Stimulated activated CD8-positive, alpha-beta memory T cell treated with anti-CD3 and anti-CD28 coated beads, Interleukin-2, amount 100 ng/mL, for 1 hour (primary cell): ENCODE data around the gene WASHC2C.
"Not testable (repeated sequence)": the region's sequence is repeated elsewhere in the genome, so short reads cannot be mapped to it uniquely, and the experiment has no call there.

Experiments
- DNase-seq, 2 donors: peaks; one replicate each; pipeline ENCODE4 v3.0.0-alpha.2; 2020; ENCODE audit warnings: low read depth in 2 of 2

The WASHC2C gene, protein sequence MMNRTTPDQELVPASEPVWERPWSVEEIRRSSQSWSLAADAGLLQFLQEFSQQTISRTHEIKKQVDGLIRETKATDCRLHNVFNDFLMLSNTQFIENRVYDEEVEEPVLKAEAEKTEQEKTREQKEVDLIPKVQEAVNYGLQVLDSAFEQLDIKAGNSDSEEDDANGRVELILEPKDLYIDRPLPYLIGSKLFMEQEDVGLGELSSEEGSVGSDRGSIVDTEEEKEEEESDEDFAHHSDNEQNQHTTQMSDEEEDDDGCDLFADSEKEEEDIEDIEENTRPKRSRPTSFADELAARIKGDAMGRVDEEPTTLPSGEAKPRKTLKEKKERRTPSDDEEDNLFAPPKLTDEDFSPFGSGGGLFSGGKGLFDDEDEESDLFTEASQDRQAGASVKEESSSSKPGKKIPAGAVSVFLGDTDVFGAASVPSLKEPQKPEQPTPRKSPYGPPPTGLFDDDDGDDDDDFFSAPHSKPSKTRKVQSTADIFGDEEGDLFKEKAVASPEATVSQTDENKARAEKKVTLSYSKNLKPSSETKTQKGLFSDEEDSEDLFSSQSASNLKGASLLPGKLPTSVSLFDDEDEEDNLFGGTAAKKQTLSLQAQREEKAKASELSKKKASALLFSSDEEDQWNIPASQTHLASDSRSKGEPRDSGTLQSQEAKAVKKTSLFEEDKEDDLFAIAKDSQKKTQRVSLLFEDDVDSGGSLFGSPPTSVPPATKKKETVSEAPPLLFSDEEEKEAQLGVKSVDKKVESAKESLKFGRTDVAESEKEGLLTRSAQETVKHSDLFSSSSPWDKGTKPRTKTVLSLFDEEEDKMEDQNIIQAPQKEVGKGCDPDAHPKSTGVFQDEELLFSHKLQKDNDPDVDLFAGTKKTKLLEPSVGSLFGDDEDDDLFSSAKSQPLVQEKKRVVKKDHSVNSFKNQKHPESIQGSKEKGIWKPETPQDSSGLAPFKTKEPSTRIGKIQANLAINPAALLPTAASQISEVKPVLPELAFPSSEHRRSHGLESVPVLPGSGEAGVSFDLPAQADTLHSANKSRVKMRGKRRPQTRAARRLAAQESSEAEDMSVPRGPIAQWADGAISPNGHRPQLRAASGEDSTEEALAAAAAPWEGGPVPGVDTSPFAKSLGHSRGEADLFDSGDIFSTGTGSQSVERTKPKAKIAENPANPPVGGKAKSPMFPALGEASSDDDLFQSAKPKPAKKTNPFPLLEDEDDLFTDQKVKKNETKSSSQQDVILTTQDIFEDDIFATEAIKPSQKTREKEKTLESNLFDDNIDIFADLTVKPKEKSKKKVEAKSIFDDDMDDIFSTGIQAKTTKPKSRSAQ (N-terminal part only)

DNA sequence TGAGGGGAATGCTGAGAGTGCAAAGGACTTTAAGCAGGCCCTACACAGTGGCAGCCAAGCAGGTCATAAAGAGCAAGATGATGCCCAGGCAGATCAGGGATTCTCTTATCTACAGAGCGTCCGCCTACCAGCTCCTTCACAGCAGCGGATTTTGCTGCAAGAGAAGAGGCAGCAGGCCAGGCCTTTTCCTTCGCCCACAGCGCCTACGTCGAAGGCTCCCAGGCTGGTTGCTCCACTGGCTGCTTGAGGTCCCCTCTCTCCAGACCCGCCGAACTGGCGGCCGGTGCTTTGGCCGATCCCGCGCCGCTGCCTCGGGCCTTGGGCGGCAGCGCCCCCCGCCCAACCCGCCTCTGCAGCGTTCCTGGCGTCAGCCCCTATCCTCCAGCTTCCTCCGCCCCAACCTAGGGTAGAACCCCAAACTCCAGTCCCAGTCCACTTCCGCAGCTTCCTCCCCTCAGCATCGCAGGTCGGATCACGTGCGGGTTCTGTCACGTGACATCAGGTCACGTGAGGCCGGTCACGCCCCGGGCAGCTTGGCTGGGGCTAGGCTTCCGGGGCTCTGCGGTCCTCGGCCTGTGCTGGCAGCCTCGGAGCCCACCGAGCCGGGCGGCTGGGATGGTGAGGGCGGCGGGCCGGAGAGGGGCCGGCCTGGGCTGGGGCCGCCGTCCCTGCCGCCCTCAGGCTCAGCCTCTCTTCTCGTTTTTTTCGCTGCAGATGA lies at the start of gene WASHC2C:
TSS of gene WASHC2C (plus strand) at position 564 of the 718 bp plus-strand sequence. CDS start at position 616, 52 bp downstream.
- DNase-seq = peak; percentile 87 to 97

DNA sequence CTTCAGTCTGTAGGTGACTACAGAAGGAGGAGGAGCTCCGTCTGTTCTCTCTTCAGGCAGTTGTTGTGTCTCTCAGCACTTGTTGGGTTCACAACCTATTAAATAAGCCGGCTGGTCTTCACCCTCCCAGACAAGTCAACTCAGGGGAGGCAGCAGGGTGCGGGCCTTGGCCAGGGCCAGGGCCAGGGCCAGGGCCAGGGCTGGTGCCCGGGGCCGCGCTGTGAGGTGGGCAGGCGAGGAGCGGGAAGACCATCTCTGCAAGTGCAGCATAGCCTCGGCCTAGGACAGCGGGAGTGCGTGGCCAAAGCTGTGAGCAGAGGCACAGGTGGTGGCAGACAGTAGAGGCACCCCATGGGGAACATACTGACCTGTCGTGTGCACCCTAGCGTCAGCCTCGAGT lies 48.6 kb upstream of the WASHC2C start:
- not testable (repeated sequence) for DNase-seq

- not testable (repeated sequence) for DNase-seq
Observed at GRCh38 chr10:45710200-45710796, 16.8 kb upstream of the WASHC2C start.

GRCh38 chr10:45711223-45711622 lies 15.8 kb upstream of the WASHC2C start:
- not testable (repeated sequence) for DNase-seq

DNA sequence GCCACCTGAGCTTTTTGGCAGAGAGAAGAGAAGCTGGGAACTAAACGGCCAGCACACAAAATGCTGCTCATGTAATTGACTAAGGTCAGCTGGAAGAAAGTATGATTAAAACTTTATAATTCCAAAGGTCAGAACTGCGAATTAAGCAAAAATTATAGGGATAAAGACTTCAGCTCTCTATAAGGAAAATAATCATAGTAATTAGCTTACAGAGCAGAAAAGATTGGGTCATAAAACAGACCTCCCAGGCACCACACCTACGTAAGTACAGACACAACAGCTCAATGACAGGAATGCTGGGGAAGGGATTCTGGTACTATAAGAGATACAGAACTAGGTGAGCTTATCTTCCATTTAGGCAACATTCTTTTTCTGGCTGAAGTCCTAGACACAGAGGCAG lies 10.0 kb upstream of the WASHC2C start:
- DNase-seq = not testable (repeated sequence)

DNA sequence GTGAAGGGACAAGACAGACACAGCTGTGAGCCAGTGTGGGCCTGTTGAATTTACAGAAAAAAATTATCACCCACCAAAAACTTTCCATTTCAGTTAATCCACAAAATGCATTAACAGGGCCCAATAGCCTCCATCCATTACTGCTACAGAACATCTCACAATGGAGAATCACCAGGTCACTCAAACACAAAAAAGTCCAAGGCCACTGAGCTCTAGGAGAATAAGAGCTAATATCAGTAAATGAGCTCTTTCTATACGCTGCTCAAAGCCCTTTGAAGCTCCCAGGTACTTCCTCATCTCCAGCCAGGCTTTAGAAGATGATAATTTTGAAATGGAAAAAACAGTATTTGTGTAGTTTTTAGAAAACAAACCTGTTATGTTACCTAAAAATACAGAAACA lies 9.4 kb upstream of the WASHC2C start:
- not testable (repeated sequence) for DNase-seq

DNA sequence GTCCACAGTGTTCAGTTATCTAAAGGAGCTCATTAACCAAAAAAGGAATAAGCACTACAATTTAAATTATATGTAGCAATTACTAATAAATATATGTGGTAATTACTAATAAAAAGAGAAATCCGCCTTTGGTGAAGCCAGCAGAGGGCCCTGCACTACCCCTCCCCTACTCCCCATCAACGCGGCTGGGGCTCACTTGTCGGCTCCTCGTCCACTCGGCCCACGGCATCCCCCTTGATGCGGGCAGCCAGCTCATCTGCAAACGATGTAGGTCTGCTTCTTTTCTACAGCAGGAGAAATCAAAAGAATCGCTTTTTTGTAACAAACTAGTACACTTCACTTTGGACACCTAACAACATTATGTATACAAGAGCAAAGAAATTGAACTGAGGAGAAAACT lies 5.6 kb upstream of the WASHC2C start:
- DNase-seq = not testable (repeated sequence)

DNA sequence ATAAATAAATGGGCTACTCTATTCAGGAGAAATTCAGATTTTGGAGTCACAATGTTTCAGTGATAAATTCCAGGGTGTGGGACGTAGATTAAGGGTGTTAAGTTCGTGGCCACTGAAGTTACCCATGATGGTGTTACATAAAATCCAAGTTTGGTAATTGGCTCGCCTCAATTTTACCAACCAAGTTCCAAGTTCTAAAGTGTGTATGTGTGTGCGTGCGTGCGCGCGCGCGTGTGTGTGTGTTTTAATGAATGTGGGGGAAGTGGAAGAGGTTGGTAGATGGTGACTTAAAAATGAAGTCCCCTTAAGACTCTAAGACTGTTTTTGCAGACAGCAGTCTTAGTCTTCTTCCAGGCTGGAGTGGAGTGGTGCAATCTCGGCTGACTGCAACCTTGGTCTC lies 3.2 kb upstream of the WASHC2C start:
- DNase-seq = not testable (repeated sequence)

DNA sequence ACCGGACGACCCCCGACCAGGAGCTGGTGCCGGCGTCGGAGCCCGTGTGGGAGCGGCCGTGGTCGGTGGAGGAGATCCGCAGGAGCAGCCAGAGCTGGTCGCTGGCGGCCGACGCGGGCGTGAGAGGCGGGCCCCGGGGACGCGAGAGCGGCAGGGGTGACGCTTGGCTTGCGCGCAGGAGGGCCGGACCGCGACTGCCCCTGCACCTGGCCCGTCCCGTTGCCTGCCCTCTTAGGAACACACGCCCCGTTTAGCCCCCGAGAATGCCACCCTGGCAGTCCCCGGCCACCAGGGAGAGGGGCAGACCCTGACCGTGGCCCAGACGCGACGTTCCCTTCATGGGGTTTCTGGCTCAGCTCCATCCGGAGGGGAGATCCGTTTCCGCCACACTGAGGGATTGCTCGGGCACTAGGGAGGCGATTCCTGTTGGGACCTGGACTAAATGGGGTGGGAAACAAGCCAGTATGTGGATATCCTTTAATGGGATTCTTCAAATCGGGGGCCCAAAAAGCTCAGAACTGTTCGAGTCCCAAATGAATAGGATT lies 427 bp downstream of the WASHC2C start:
- DNase-seq = not testable (repeated sequence)

GRCh38 chr10:45734449-45734848 lies 7.4 kb downstream of the WASHC2C start:
- DNase-seq = not testable (repeated sequence)

GRCh38 chr10:45734867-45735266 lies 7.8 kb downstream of the WASHC2C start:
- DNase-seq = not testable (repeated sequence)

- DNase-seq = not testable (repeated sequence)
Observed at GRCh38 chr10:45741559-45741958, 14.5 kb downstream of the WASHC2C start.

DNA sequence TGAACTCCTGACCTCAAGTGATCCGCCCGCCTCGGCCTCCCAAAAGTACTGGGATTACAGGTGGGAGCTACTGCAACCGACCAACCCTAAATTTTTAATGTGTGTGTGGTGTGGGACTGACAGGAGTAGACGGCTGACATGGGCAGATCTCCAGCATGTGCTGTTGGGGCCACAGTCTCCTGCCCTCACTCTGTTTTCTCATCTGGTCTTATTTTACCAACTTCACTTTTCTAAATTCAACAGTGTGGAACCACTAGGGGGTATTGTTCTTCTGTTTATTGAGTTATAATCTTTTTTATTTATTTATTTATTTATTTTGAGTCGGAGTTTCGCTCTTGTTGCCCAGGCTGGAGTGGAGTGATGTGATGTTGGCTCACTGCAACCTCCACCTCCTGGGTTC lies 14.9 kb downstream of the WASHC2C start:
- not testable (repeated sequence) for DNase-seq

DNA sequence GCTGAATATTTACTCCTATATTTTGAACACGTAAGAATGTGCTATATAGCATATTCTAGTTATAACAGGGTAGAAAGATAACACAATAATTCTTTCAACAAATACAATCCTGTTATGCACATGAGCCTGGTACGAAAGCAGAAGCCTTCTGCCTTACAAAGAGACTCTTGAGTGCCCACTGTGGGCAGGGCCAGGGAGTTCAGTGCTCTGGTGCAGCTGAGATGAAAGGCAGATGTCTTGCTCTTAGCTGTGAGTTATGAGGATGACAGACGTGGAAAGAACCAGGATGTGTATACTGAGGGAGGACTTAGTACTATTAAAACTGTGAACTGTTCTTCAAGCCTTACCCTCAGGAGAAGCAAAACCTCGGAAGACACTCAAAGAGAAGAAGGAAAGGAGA lies 24.1 kb downstream of the WASHC2C start:
- DNase-seq = not testable (repeated sequence)

- not testable (repeated sequence) for DNase-seq
Observed at GRCh38 chr10:45752210-45752609, 25.1 kb downstream of the WASHC2C start.

DNA sequence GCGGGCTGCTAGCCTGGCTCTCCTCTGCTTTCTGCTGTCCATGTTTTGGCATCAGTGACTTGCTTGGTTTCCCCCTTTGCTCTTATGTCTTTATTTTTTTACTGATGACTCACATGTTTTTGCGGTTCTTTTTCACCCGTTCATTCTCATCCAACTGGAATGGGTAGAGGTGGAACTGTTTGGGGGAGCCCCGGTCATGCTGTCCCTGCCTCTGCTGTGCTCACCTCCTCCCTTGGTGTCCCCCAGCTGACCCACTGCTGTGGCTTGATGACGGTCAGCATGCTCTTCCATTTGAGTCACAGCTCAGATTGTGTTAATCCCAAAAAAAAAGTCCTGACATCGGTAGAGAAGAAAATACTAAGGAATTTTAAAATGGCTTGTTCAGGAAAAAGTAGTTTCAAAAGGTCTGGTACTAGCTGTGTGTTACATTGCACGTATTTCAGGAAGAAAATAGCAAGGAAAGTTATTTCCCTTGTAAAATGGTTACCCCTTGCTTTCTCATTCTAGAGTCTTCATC lies 27.0 kb downstream of the WASHC2C start:
- not testable (repeated sequence) for DNase-seq

- not testable (repeated sequence) for DNase-seq
Observed at GRCh38 chr10:45755083-45755482, 28.0 kb downstream of the WASHC2C start.

DNA sequence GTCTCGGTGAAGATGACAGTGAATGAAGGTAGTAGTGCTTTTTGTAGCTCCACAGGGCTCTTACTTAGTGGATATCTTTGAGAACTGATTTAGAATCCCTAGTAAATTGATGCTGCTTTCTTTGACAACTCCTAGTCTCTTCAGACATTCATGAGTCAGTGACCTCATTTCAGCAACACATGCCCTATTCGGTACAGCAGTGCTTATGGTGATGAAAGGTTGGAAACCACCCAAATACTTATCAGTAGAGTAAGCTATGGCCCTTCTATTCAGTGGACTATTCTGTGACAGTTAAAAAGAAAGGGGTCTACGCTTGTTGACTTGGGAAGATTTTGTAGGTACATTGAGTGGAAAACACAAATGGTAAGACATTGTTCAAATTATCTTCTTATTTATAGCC lies 29.0 kb downstream of the WASHC2C start:
- not testable (repeated sequence) for DNase-seq

GRCh38 chr10:45757661-45758396 lies 30.8 kb downstream of the WASHC2C start:
- not testable (repeated sequence) for DNase-seq
